ENCODE results near the gene LYSET. TPM values are rescaled to one million over a fixed set of nuclear protein-coding genes. Genes with fewer than 3 reads are reported as not detected.

Gene LYSET
- total RNA-seq, 2 experiments from 2014 or later: 13.6 to 15.5 TPM

- no peak for TF ChIP-seq CTCF (IDR thresholded peaks at IDR 0.05)
- DNase-seq: no peak
- Mint-ChIP-seq H3K4me3 (peak overlapping the region; percentile 96), H3K9me3 (no peaks in the 10 kb centered on the region), H3K27me3 (no peaks in the 10 kb centered on the region), H3K36me3 (ENCODE audit: low read depth) (peaks cover 35% of the 10 kb centered on the region), H3K4me1 (ENCODE audit: low read depth) (peaks cover 43% of the 10 kb centered on the region), H3K27ac (peak overlapping the region; percentile 84)
- ChIA-PET POLR2A (interaction anchor here (1.0 to 5.6 kb wide), 3 partner anchors 8 to 21 kb away, joined by 3 to 50 read pairs (median 6); partner anchors contain the start of genes GON7 and UBR7), CTCF (interaction anchor here (0.8 to 3.0 kb wide), 6 partner anchors 8 to 72 kb away, joined by 3 to 26 read pairs (median 6); partner anchors contain the start of genes GON7 and UBR7)
- intact Hi-C loops (cut with micrococcal nuclease): no loop called here
- no peak for ATAC-seq
Measured at GRCh38 chr14:93185349-93185720, 218 bp downstream of the LYSET start.

GRCh38 chr14:93186466-93186865, 1.3 kb downstream of the LYSET start:
- H3K27me3 Mint-ChIP-seq: no peaks in the 10 kb centered on the region
- ChIA-PET POLR2A (interaction anchor here (1.2 kb wide), 1 partner anchor 11 kb away, joined by 4 read pairs; no protein-coding TSS in a partner anchor), CTCF (interaction anchor here (0.5 to 1.6 kb wide), 3 partner anchors 8 to 19 kb away, joined by 3 to 4 read pairs (median 4); no protein-coding TSS in a partner anchor)
- H3K27ac Mint-ChIP-seq: peak overlapping the region; percentile 65
- peaks cover 43% of the 10 kb centered on the region for H3K4me1 Mint-ChIP-seq (ENCODE audit: low read depth)
- ATAC-seq (no peak), DNase-seq (no peak)
- intact Hi-C loops (cut with micrococcal nuclease): no loop called here
- peaks cover 35% of the 10 kb centered on the region for H3K36me3 Mint-ChIP-seq (ENCODE audit: low read depth)
- no peak for TF ChIP-seq CTCF (IDR thresholded peaks at IDR 0.05)
- peak overlapping the region; percentile 64 for H3K4me3 Mint-ChIP-seq
- no peaks in the 10 kb centered on the region for H3K9me3 Mint-ChIP-seq

GRCh38 chr14:93186956-93187355, 1.8 kb downstream of the LYSET start:
- intact Hi-C loops (cut with micrococcal nuclease): no loop called here
- Mint-ChIP-seq H3K4me1 (ENCODE audit: low read depth) (peaks cover 41% of the 10 kb centered on the region), H3K9me3 (no peaks in the 10 kb centered on the region), H3K36me3 (ENCODE audit: low read depth) (peaks cover 31% of the 10 kb centered on the region), H3K4me3 (no peak overlapping the region), H3K27me3 (no peaks in the 10 kb centered on the region), H3K27ac (peak overlapping the region; percentile 48)
- DNase-seq: no peak
- TF ChIP-seq CTCF (IDR thresholded peaks at IDR 0.05): no peak
- no peak for ATAC-seq
- CTCF ChIA-PET: interaction anchor here (0.5 to 1.6 kb wide), 3 partner anchors 8 to 18 kb away, joined by 3 to 4 read pairs (median 4); no protein-coding TSS in a partner anchor
- POLR2A ChIA-PET: interaction anchor here (1.2 kb wide), 1 partner anchor 10 kb away, joined by 4 read pairs; no protein-coding TSS in a partner anchor

GRCh38 chr14:93195316-93195999, 10.3 kb downstream of the LYSET start:
- intact Hi-C loops (cut with micrococcal nuclease): no loop called here
- no peak for ATAC-seq
- no peak overlapping the region for H3K4me3 Mint-ChIP-seq
- H3K36me3 Mint-ChIP-seq (ENCODE audit: low read depth): peaks cover 10% of the 10 kb centered on the region
- no peak overlapping the region for H3K27ac Mint-ChIP-seq
- ChIA-PET POLR2A (interaction anchor here (0.8 to 1.1 kb wide), 3 partner anchors 9 to 11 kb away, joined by 3 to 4 read pairs (median 3); partner anchors contain the start of genes LYSET and MOAP1), CTCF (interaction anchor here (0.7 to 2.0 kb wide), 3 partner anchors 9 to 82 kb away, joined by 3 to 5 read pairs (median 5); partner anchors contain the start of genes LYSET and MOAP1)
- no peaks in the 10 kb centered on the region for H3K27me3 Mint-ChIP-seq
- no peak for TF ChIP-seq CTCF (IDR thresholded peaks at IDR 0.05)
- no peaks in the 10 kb centered on the region for H3K9me3 Mint-ChIP-seq
- DNase-seq: no peak
- H3K4me1 Mint-ChIP-seq (ENCODE audit: low read depth): no peaks in the 10 kb centered on the region

GRCh38 chr14:93199031-93199430, 13.9 kb downstream of the LYSET start:
- Mint-ChIP-seq H3K4me1 (ENCODE audit: low read depth) (peaks cover 3% of the 10 kb centered on the region), H3K4me3 (no peak overlapping the region), H3K27ac (no peak overlapping the region), H3K27me3 (no peaks in the 10 kb centered on the region), H3K36me3 (ENCODE audit: low read depth) (peaks cover 12% of the 10 kb centered on the region), H3K9me3 (no peaks in the 10 kb centered on the region)
- TF ChIP-seq CTCF (IDR thresholded peaks at IDR 0.05): no peak
- ATAC-seq (no peak), DNase-seq (no peak)
- intact Hi-C loops (cut with micrococcal nuclease): no loop called here
- ChIA-PET CTCF (interaction anchor here (0.9 to 1.5 kb wide), 3 partner anchors 15 to 86 kb away, joined by 3 to 6 read pairs (median 5); partner anchors contain the start of genes LYSET and MOAP1), POLR2A (interaction anchor here (0.6 kb wide), 1 partner anchor 1639 kb away, joined by 3 read pairs; no protein-coding TSS in a partner anchor)
